Tibial artery (tissue), 4 donors: Measurements from ENCODE around the gene HES5.

ENCODE experiments used
- DNase-seq, 2 donors: peaks; one replicate each; pipeline ENCODE4 v3.0.0-alpha.2; 2019
- H3K27ac ChIP-seq, 2 donors: fragments of 200-600 bp; sonication (generic) in 1 of 2; 1 replicate in 1 of 2; 2 replicates in 1 of 2; pipeline ENCODE4 v1.5.1; 2018 to 2019; ENCODE audit warnings: mild to moderate bottlenecking in 1 of 2
- H3K27me3 ChIP-seq, 2 donors: fragments of 200-600 bp; sonication (generic) in 1 of 2; one replicate each; pipeline versions ENCODE4 v1.5.1 to v1.6.0; 2016 to 2019
- H3K36me3 ChIP-seq, 3 donors: fragments of 200-600 bp; sonication (generic) in 2 of 3; one replicate each; pipeline ENCODE4 v1.5.1; 2016 to 2019; ENCODE audit warnings: mild to moderate bottlenecking in 2 of 3
- H3K4me1 ChIP-seq, 4 donors: fragments of 200-600 bp; sonication (generic) in 2 of 4; 1 replicate in 3 of 4; 2 replicates in 1 of 4; pipeline ENCODE4 v1.5.1; 2016 to 2019
- H3K4me3 ChIP-seq, 2 donors: fragments of 200-600 bp; sonication (generic) in 1 of 2; 1 replicate in 1 of 2; 2 replicates in 1 of 2; pipeline ENCODE4 v1.5.1; 2018 to 2019; ENCODE audit warnings: mild to moderate bottlenecking in 2 of 2
- H3K9me3 ChIP-seq, 3 donors: fragments of 200-600 bp; sonication (generic) in 1 of 3; one replicate each; pipeline ENCODE4 v1.5.1; 2016 to 2019
- intact Hi-C: fragments of 100-400 bp; cut with DNase I; formaldehyde crosslinking; loops from one replicate; pipeline ENCODE4 v1.15.0; 2023; ENCODE audit warnings: low total_unique reads
- TF ChIP-seq, protein P1 (sequence below), 2 experiments: fragments of 200-600 bp in 1 of 2; fragments of 450-650 bp in 1 of 2; IDR thresholded peaks; one replicate each; pipeline ENCODE4 v1.5.1; 2017 to 2019; ENCODE audit warnings: antibody characterized with exemption in 2 of 2, mild to moderate bottlenecking in 1 of 2, moderate library complexity in 1 of 2

The HES5 gene

DNA sequence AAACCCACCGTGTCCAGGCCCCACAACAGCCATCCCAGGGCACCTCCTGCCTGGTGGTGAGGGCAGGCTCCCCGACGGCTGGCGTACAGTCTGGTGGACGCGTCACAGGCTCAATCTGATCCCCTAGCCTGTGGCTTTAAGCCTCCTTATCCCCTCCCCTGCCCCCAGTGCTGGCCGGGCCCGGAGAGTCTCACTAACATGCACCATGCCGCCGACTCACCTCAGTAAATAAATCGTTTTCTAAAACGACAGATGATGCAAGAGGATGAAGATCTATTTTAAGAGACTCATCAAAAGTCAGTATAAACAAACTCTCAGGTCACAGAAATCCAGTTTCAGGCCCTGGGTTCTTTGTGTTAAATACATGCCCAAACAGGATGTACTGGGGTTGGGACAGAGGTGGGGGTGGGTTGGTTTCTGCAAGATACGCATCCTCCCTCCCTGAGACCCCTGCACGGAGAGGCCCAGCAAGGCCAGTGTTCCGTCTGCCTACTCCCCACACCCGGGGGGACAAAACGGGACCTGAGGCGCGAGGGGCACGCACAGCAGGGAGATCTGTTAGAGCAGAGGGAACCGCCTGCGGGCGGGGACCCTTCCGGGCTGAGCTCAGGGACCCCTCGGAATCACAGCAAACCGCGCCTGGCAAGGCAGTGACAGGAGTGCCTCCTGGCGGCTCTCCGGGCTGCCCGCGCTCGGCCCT is 6.7 kb downstream of the HES5 start:
- H3K27me3 ChIP-seq = no peaks in the 10 kb centered on the region
- peaks cover 32 to 39% (median 33%) of the 10 kb centered on the region in 3 donors for H3K36me3 ChIP-seq
- TF ChIP-seq, protein P1, sequence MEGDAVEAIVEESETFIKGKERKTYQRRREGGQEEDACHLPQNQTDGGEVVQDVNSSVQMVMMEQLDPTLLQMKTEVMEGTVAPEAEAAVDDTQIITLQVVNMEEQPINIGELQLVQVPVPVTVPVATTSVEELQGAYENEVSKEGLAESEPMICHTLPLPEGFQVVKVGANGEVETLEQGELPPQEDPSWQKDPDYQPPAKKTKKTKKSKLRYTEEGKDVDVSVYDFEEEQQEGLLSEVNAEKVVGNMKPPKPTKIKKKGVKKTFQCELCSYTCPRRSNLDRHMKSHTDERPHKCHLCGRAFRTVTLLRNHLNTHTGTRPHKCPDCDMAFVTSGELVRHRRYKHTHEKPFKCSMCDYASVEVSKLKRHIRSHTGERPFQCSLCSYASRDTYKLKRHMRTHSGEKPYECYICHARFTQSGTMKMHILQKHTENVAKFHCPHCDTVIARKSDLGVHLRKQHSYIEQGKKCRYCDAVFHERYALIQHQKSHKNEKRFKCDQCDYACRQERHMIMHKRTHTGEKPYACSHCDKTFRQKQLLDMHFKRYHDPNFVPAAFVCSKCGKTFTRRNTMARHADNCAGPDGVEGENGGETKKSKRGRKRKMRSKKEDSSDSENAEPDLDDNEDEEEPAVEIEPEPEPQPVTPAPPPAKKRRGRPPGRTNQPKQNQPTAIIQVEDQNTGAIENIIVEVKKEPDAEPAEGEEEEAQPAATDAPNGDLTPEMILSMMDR (IDR thresholded peaks at IDR 0.05) = no peak
- no peak overlapping the region for H3K27ac ChIP-seq
- intact Hi-C loops = loop anchor here (5.0 kb wide), 1 partner anchor 34 kb away; the partner anchor contains the start of gene TNFRSF14
- H3K4me1 ChIP-seq = peaks cover 4 to 41% (median 37%) of the 10 kb centered on the region in 4 donors
- DNase-seq = no peak
- H3K9me3 ChIP-seq = no peaks in the 10 kb centered on the region
- H3K4me3 ChIP-seq = no peak overlapping the region

DNA sequence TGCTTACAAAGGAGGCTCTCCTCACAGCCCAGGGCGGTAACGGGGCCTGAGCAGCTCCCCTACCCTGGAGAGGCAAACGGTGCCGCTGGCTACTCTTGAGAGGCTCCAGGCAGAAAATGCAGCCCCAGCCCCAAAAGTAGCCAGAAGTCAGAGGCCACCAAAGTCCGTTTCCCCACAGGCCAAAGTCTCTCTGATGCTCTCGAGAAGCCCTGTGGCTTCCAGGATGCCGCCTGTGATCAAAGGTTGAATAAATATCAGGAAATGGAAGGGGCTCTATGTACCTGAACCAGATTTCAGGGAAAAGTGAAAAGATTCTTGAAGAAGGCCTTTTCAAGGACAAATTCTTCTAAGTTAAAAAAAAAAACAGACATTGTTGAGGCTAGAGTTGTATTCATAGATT is 7.8 kb downstream of the HES5 start:
- intact Hi-C loops = loop anchor here (5.0 kb wide), 1 partner anchor 35 kb away; the partner anchor contains the start of gene TNFRSF14
- no peak for DNase-seq
- TF ChIP-seq, protein P1 (IDR thresholded peaks at IDR 0.05) = no peak
- peaks cover 43 to 50% (median 44%) of the 10 kb centered on the region in 3 donors for H3K36me3 ChIP-seq
- no peak overlapping the region for H3K27ac ChIP-seq
- no peaks in the 10 kb centered on the region for H3K27me3 ChIP-seq
- peaks cover 0 to 30% (median 26%) of the 10 kb centered on the region in 4 donors for H3K4me1 ChIP-seq
- H3K4me3 ChIP-seq = no peak overlapping the region
- no peaks in the 10 kb centered on the region for H3K9me3 ChIP-seq

DNA sequence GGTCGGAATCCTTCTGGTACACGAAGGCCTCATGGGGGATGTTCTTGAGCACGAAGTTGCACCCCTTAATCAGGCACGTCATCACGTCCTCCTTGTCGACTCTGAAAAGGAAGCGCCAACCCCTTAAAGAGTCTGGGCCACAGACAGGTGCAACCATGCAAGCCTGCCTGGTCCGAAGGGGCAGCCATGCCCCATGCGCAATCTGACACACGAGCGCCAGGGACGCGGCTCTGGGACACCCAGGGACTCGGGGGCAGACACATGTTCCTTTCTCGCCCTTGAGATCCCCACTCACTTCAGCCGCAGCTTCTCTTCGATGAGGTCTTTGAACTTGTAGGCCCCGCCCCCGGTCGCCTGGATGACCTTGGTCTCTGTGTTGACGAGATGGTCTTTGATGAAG is 9.3 kb downstream of the HES5 start:
- peaks cover 0 to 22% (median 18%) of the 10 kb centered on the region in 4 donors for H3K4me1 ChIP-seq
- no peak overlapping the region for H3K27ac ChIP-seq
- DNase-seq = no peak
- H3K9me3 ChIP-seq = no peaks in the 10 kb centered on the region
- H3K4me3 ChIP-seq = no peak overlapping the region
- TF ChIP-seq, protein P1 (IDR thresholded peaks at IDR 0.05) = no peak
- H3K27me3 ChIP-seq = no peaks in the 10 kb centered on the region
- peaks cover 53 to 65% (median 57%) of the 10 kb centered on the region in 3 donors for H3K36me3 ChIP-seq
- intact Hi-C loops = loop anchor here (5.0 kb wide), 1 partner anchor 36 kb away; the partner anchor contains the start of gene TNFRSF14

DNA sequence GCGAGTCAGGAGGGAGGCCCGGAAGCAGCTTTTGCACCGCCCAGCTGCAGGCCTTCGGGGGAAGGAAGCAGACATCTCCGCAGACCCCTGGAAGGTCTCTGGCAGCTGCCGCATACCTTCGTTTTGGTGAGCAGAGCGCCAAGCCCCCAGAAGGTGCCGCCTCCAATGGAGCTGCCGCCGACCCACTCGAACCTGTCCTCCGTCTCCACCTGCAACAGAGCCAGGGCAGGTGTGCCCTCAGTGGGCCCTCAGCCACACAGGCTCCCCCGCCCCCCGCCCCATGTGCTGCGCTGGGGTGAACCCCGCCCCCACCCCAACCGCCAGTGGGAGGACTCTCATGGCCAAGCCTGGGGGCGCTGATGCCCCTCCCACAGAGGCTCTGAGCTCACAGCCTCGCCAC is 9.9 kb downstream of the HES5 start:
- intact Hi-C loops = loop anchor here (5.0 kb wide), 1 partner anchor 37 kb away; the partner anchor contains the start of gene TNFRSF14
- no peak overlapping the region for H3K27ac ChIP-seq
- no peak for DNase-seq
- peaks cover 57 to 71% (median 58%) of the 10 kb centered on the region in 3 donors for H3K36me3 ChIP-seq
- peaks cover 0 to 17% (median 14%) of the 10 kb centered on the region in 4 donors for H3K4me1 ChIP-seq
- no peak overlapping the region for H3K4me3 ChIP-seq
- TF ChIP-seq, protein P1 (IDR thresholded peaks at IDR 0.05) = no peak
- H3K9me3 ChIP-seq = no peaks in the 10 kb centered on the region
- H3K27me3 ChIP-seq = no peaks in the 10 kb centered on the region

DNA sequence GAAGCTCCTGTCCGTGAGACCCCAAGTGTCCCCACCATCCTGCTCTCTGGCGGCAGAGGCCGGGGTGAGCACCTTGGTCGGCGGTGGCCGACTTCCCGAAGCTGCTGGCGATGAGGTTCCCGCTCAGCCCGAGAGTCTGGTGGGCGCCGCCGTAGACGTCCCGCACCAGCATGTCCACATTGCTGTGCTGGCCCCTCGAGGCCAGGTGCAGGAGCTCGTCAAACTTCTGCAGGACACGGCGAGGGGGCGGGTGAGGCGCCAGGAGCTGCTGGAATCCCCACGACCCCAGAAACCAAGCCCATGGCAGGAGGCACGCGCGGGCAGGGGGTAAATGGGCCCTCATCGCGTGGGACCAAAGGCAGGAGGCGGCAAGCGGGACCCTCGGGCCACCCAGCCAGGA is 10.3 kb downstream of the HES5 start:
- Histone ChIP-seq H3K9me3 (no peaks in the 10 kb centered on the region), H3K4me1 (peaks cover 0 to 12% (median 9%) of the 10 kb centered on the region in 4 donors), H3K27me3 (no peaks in the 10 kb centered on the region), H3K36me3 (peaks cover 62 to 75% (median 63%) of the 10 kb centered on the region in 3 donors), H3K27ac (no peak overlapping the region), H3K4me3 (no peak overlapping the region)
- TF ChIP-seq, protein P1 (IDR thresholded peaks at IDR 0.05) = no peak
- DNase-seq = no peak
- intact Hi-C loops = loop anchor here (5.0 kb wide), 1 partner anchor 38 kb away; the partner anchor contains the start of gene TNFRSF14
